Activated CD4-positive, alpha-beta T cell treated with anti-CD3 and anti-CD28 coated beads, Interleukin-10, Interleukin-2, amounts not matched to agents 100 ng/mL and 50 ng/mL, durations not matched to agents 16 hours and 8 hours (primary cell): ENCODE measurements around the gene CCDC51.
"Not testable (repeated sequence)": the region's sequence is repeated elsewhere in the genome, so short reads cannot be mapped to it uniquely, and the experiment has no call there.

ENCODE experiments used
- DNase-seq: peaks from one replicate; pipeline ENCODE4 v3.0.0-alpha.2; 2020

CCDC51 gene

GRCh38 chr3:48465531-48466378 lies 25.8 kb upstream of the CCDC51 start:
- peak; percentile 93 for DNase-seq

GRCh38 chr3:48465237-48465530 lies 25.3 kb upstream of the CCDC51 start:
- DNase-seq, result no peak

- DNase-seq, result no peak
Observed at GRCh38 chr3:48464713-48465221, 24.8 kb upstream of the CCDC51 start.

GRCh38 chr3:48463703-48464102 lies 23.8 kb upstream of the CCDC51 start:
- no peak for DNase-seq

- DNase-seq, result not testable (repeated sequence)
Observed at GRCh38 chr3:48461767-48462166, 21.8 kb upstream of the CCDC51 start.

- DNase-seq, result no peak
Observed at GRCh38 chr3:48460517-48460902, 20.6 kb upstream of the CCDC51 start.

GRCh38 chr3:48459773-48460516 lies 20.0 kb upstream of the CCDC51 start:
- no peak for DNase-seq

GRCh38 chr3:48459331-48459730 lies 19.4 kb upstream of the CCDC51 start:
- DNase-seq, result no peak

- DNase-seq, result no peak
Observed at GRCh38 chr3:48456456-48456855, 16.5 kb upstream of the CCDC51 start.

- DNase-seq, result no peak
Observed at GRCh38 chr3:48451270-48451669, 11.4 kb upstream of the CCDC51 start.

- DNase-seq, result peak; percentile 93
Observed at GRCh38 chr3:48446425-48447193, 6.7 kb upstream of the CCDC51 start, which contains the start of gene ATRIP. Gene ATRIP (plus strand): TSS chr3:48446737. CDS start chr3:48446846, 109 bp downstream.

GRCh38 chr3:48446043-48446424 lies 6.1 kb upstream of the CCDC51 start:
- DNase-seq, result no peak

GRCh38 chr3:48445277-48445882 lies 5.5 kb upstream of the CCDC51 start:
- no peak for DNase-seq

- no peak for DNase-seq
Observed at GRCh38 chr3:48441940-48442339, 2.0 kb upstream of the CCDC51 start.

- DNase-seq, result no peak
Observed at GRCh38 chr3:48440590-48440958, 655 bp upstream of the CCDC51 start.

- DNase-seq, result no peak
Observed at GRCh38 chr3:48437812-48438211, 2.1 kb downstream of the CCDC51 start.

- DNase-seq, result no peak
Observed at GRCh38 chr3:48436855-48437254, 3.1 kb downstream of the CCDC51 start.

- no peak for DNase-seq
Observed at GRCh38 chr3:48436477-48436787, 3.5 kb downstream of the CCDC51 start.

GRCh38 chr3:48435774-48436476 lies 4.0 kb downstream of the CCDC51 start:
- DNase-seq, result peak; percentile 89

- no peak for DNase-seq
Observed at GRCh38 chr3:48435223-48435595, 4.7 kb downstream of the CCDC51 start.

- no peak for DNase-seq
Observed at GRCh38 chr3:48434591-48435222, 5.2 kb downstream of the CCDC51 start.

GRCh38 chr3:48433472-48434118 lies 6.3 kb downstream of the CCDC51 start:
- DNase-seq, result no peak
